B cell (primary cell): Measurements from ENCODE around the gene SIK3. TPM values are rescaled to one million over a fixed set of nuclear protein-coding genes. Genes with fewer than 3 reads are reported as not detected.
A peak's percentile ranks its signal among the peaks of the same experiment; 100 is the strongest.

Experiments used
- ATAC-seq: fragments of 200-7000 bp; cut with Tn5 transposase; one replicate; pipeline ENCODE4 v1.10.0; 2021; ENCODE audit warnings: low read depth, mild to moderate bottlenecking, moderate number of reproducible peaks, moderate library complexity
- CTCF ChIA-PET: fragments of 350-600 bp; sonication (Branson Sonifier 250); formaldehyde crosslinking; loops from one replicate; lab custom pipeline; 2021; ENCODE audit warnings: antibody characterized with exemption, inconsistent platforms; lab: Charles Lee
- POLR2A ChIA-PET: fragments of 350-600 bp; sonication (Branson Sonifier 250); formaldehyde crosslinking; loops from one replicate; lab custom pipeline; 2021; ENCODE audit warnings: antibody characterized with exemption; lab: Charles Lee
- DNase-seq: peaks from one replicate; pipeline ENCODE4 v3.0.0; 2013
- H2AFZ ChIP-seq: 2 replicates; pipeline ENCODE4 v1.6.1; 2012; ENCODE audit warnings: mild to moderate bottlenecking, low read depth, low read length; ENCODE audit not compliant: insufficient read depth, poor library complexity, severe bottlenecking
- H3K27ac ChIP-seq, 2 donors: 1 replicate in 1 of 2; 2 replicates in 1 of 2; pipeline ENCODE4 v1.5.1; 2012 to 2013; ENCODE audit warnings: low read length in 2 of 2, mild to moderate bottlenecking in 2 of 2, moderate library complexity in 1 of 2
- H3K27me3 ChIP-seq, 4 experiments: fragments of 200-600 bp in 1 of 4; sonication (generic) in 1 of 4; replicated peaks in 1 of 4; 1 replicate in 2 of 4; 2 replicates in 2 of 4; pipeline versions ENCODE4 v1.6.1 to v1.7.0; 2013 to 2016; ENCODE audit warnings: low read length in 3 of 4, mild to moderate bottlenecking in 2 of 4, mixed read lengths in 1 of 4, moderate library complexity in 1 of 4; ENCODE audit not compliant: insufficient read depth in 4 of 4, control insufficient read depth in 3 of 4; ENCODE audit errors: control extremely low read depth in 1 of 4
- H3K36me3 ChIP-seq, 2 experiments: replicated peaks in 1 of 2; 1 replicate in 1 of 2; 2 replicates in 1 of 2; pipeline versions ENCODE4 v1.6.1 to v1.7.1; 2013; ENCODE audit warnings: low read length in 1 of 2; ENCODE audit not compliant: insufficient read depth in 2 of 2, control insufficient read depth in 1 of 2; ENCODE audit errors: control extremely low read depth in 1 of 2, extremely low read depth in 1 of 2
- H3K4me1 ChIP-seq, 2 donors: fragments of 200-600 bp in 1 of 2; sonication (generic) in 1 of 2; 1 replicate in 1 of 2; 2 replicates in 1 of 2; pipeline versions ENCODE4 v1.5.1 to v1.6.1; 2013 to 2017; ENCODE audit warnings: low read length in 2 of 2; ENCODE audit not compliant: control insufficient read depth in 2 of 2, insufficient read depth in 2 of 2
- H3K4me2 ChIP-seq: replicated peaks from 2 replicates; pipeline ENCODE3; 2012; ENCODE audit warnings: mild to moderate bottlenecking, low read depth, low read length; ENCODE audit not compliant: poor library complexity, severe bottlenecking
- H3K4me3 ChIP-seq, 5 experiments: fragments of 200-600 bp in 1 of 5; sonication (generic) in 1 of 5; 1 replicate in 3 of 5; 2 replicates in 2 of 5; pipeline versions ENCODE4 v1.5.1 to v1.7.0; 2011 to 2016; ENCODE audit warnings: low read length in 4 of 5, mild to moderate bottlenecking in 4 of 5, low read depth in 2 of 5, control low read depth in 1 of 5, moderate library complexity in 1 of 5; ENCODE audit not compliant: insufficient read depth in 1 of 5; ENCODE audit errors: control extremely low read depth in 1 of 5, extremely low read depth in 1 of 5
- H3K79me2 ChIP-seq: fragments of 200-600 bp; sonication (generic); one replicate; pipeline ENCODE4 v1.6.0; 2016; ENCODE audit warnings: low read length; ENCODE audit not compliant: control insufficient read depth, insufficient read depth
- H3K9ac ChIP-seq: fragments of 200-600 bp; sonication (generic); 2 replicates; pipeline ENCODE4 v1.6.1; 2017; ENCODE audit warnings: mild to moderate bottlenecking, low read length, moderate library complexity
- H3K9me3 ChIP-seq, 3 donors: one replicate each; pipeline versions ENCODE4 v1.6.1 to v1.7.1; 2013; ENCODE audit warnings: low read length in 2 of 3; ENCODE audit not compliant: control insufficient read depth in 2 of 3, insufficient read depth in 1 of 3; ENCODE audit errors: control extremely low read depth in 1 of 3
- H4K20me1 ChIP-seq: 2 replicates; pipeline ENCODE4 v1.6.0; 2012; ENCODE audit warnings: mild to moderate bottlenecking, low read length; ENCODE audit not compliant: insufficient read depth, control insufficient read depth, poor library complexity, severe bottlenecking
- H3K27ac Mint-ChIP-seq: one replicate; pipeline ENCODE4 v1.8.0; 2021; ENCODE audit warnings: mixed read lengths
- H3K27me3 Mint-ChIP-seq: one replicate; pipeline ENCODE4 v1.8.0; 2021; ENCODE audit warnings: mixed read lengths
- H3K4me1 Mint-ChIP-seq: one replicate; pipeline ENCODE4 v1.8.0; 2021; ENCODE audit warnings: mixed read lengths
- H3K4me3 Mint-ChIP-seq: one replicate; pipeline ENCODE4 v1.8.0; 2021; ENCODE audit warnings: mixed read lengths
- H3K9me3 Mint-ChIP-seq: one replicate; pipeline ENCODE4 v1.8.0; 2022; ENCODE audit warnings: mixed read lengths; ENCODE audit not compliant: insufficient read depth
- CTCF ChIP-seq: fragments of 200-600 bp; IDR thresholded peaks from one replicate; pipeline ENCODE4 v1.8.0; 2022; ENCODE audit warnings: antibody characterized with exemption, mild to moderate bottlenecking
- EZH2 ChIP-seq: IDR thresholded peaks from 2 replicates; pipeline ENCODE4 v1.6.1; 2012; ENCODE audit warnings: borderline replicate concordance, low read depth, mild to moderate bottlenecking, moderate library complexity, low read length; ENCODE audit not compliant: insufficient read depth, poor library complexity, severe bottlenecking
- WGBS: methylation state at CpG from one replicate; pipeline ENCODE4 v1.1.5; 2013; ENCODE audit warnings: missing lambda C conversion rate; ENCODE audit not compliant: insufficient coverage; 5-methylcytosine and 5-hydroxymethylcytosine counted together
- intact Hi-C: fragments of 100-400 bp; cut with micrococcal nuclease; formaldehyde crosslinking; loops from one replicate; pipeline ENCODE4 v1.10.0; 2022
- polyA plus RNA-seq: library from polyadenylated mRNA; depleted of rRNA; stranded (reverse); fragments of >200 nt; gene quantifications from 2 replicates; pipeline ENCODE4 v1.2.3, GENCODE V29; 2012
- total RNA-seq, 2 donors: library from RNA; stranded (reverse); fragments of 120-200 nt in 1 of 2; gene quantifications; 1 replicate in 1 of 2; 2 replicates in 1 of 2; pipeline versions ENCODE4 v1.2.3 to v1.2.4, GENCODE V29; 2013 to 2022

Gene SIK3
- total and polyA plus RNA-seq, 2 donors (not counting 1 experiment from before 2014, with no cell fraction given): 36.5 to 180 TPM

GRCh38 chr11:116835791-116836631 is 262.2 kb downstream of the SIK3 start:
- H3K4me2 ChIP-seq: peak overlapping the region; percentile 78
- H3K4me1 ChIP-seq: peaks cover 7 to 14% of the 10 kb centered on the region in 2 donors
- POLR2A ChIA-PET: interaction anchor here (0.5 to 0.8 kb wide), 3 partner anchors 53 to 308 kb away, joined by 3 to 4 read pairs (median 4); partner anchors contain the start of gene BUD13
- WGBS: 7% methylated on average over 52 of the region's 57 CpGs
- H3K9me3 Mint-ChIP-seq: no peaks in the 10 kb centered on the region
- H3K79me2 ChIP-seq: no peaks in the 10 kb centered on the region
- CTCF ChIA-PET: interaction anchor here (0.5 to 3.1 kb wide), 18 partner anchors 17 to 465 kb away, joined by 3 to 45 read pairs (median 4); partner anchors contain the start of genes APOA5, BUD13 and ZPR1
- H3K9ac ChIP-seq: peak overlapping the region; percentile 53
- no peak overlapping the region for H3K27ac ChIP-seq
- H3K27ac Mint-ChIP-seq: no peak overlapping the region
- ATAC-seq (peak; percentile 91), DNase-seq (peak; percentile 84)
- no peaks in the 10 kb centered on the region for H3K9me3 ChIP-seq
- peak overlapping the region; percentile 83 for H3K4me3 Mint-ChIP-seq
- H3K27me3 Mint-ChIP-seq: peaks cover 4% of the 10 kb centered on the region
- H3K36me3 ChIP-seq: no peaks in the 10 kb centered on the region
- H3K27me3 ChIP-seq: peaks cover 0 to 4% (median 0%) of the 10 kb centered on the region in 4 experiments
- TF ChIP-seq EZH2: no peak
- TF ChIP-seq CTCF: peak; percentile 44
- H3K4me1 Mint-ChIP-seq: peaks cover 16% of the 10 kb centered on the region
- intact Hi-C loops: loop anchor here (1.0 kb wide), 1 partner anchor 45 kb away; the partner anchor contains the start of gene APOA5
- H2AFZ ChIP-seq: peak overlapping the region; percentile 64
- no peaks in the 10 kb centered on the region for H4K20me1 ChIP-seq
- peak overlapping the region in 4 of 5 experiments; percentile 38 to 61 (median 46) for H3K4me3 ChIP-seq
